Liver (tissue), 9 donors: ENCODE measurements around the gene PPCS. TPM values are rescaled to one million over a fixed set of nuclear protein-coding genes. Genes with fewer than 3 reads are reported as not detected.

Source experiments
- DNase-seq: peaks from one replicate; pipeline ENCODE4 v3.0.0-alpha.2; 2017; ENCODE audit warnings: low spot score
- H3K27ac ChIP-seq, 2 donors: one replicate each; pipeline ENCODE4 v1.7.0; 2013; ENCODE audit warnings: inconsistent platforms in 2 of 2, low read length in 2 of 2, control low read depth in 1 of 2, low read depth in 1 of 2, mild to moderate bottlenecking in 1 of 2
- H3K27me3 ChIP-seq, 4 donors: one replicate each; pipeline versions ENCODE4 v1.6.1 to v1.7.0; 2013; ENCODE audit warnings: low read length in 3 of 4, inconsistent platforms in 1 of 4, mild to moderate bottlenecking in 1 of 4, moderate library complexity in 1 of 4; ENCODE audit not compliant: control insufficient read depth in 4 of 4, insufficient read depth in 4 of 4
- H3K36me3 ChIP-seq, 4 donors: one replicate each; pipeline versions ENCODE4 v1.6.1 to v1.7.0; 2013; ENCODE audit warnings: low read length in 3 of 4, mild to moderate bottlenecking in 3 of 4, low read depth in 1 of 4, moderate library complexity in 1 of 4; ENCODE audit not compliant: control insufficient read depth in 4 of 4, insufficient read depth in 3 of 4
- H3K4me1 ChIP-seq, 4 donors: one replicate each; pipeline versions ENCODE4 v1.6.1 to v1.7.0; 2013; ENCODE audit warnings: low read length in 3 of 4, mild to moderate bottlenecking in 3 of 4, moderate library complexity in 1 of 4; ENCODE audit not compliant: control insufficient read depth in 4 of 4, insufficient read depth in 4 of 4
- H3K4me3 ChIP-seq, 3 donors: one replicate each; pipeline versions ENCODE4 v1.6.1 to v1.7.0; 2013; ENCODE audit warnings: low read length in 3 of 3, control low read depth in 1 of 3, low read depth in 1 of 3, mild to moderate bottlenecking in 1 of 3
- H3K9ac ChIP-seq, 2 donors: one replicate each; pipeline ENCODE4 v1.7.0; 2013; ENCODE audit warnings: low read length in 2 of 2, mild to moderate bottlenecking in 2 of 2, moderate library complexity in 2 of 2, control low read depth in 1 of 2, low read depth in 1 of 2
- H3K9me3 ChIP-seq, 4 donors: one replicate each; pipeline versions ENCODE4 v1.6.1 to v1.7.0; 2013; ENCODE audit warnings: low read length in 3 of 4; ENCODE audit not compliant: control insufficient read depth in 4 of 4
- FOXA1 ChIP-seq: IDR thresholded peaks from 2 replicates; pipeline ENCODE4 v1.6.1; 2016; ENCODE audit warnings: antibody characterized with exemption
- FOXA2 ChIP-seq: IDR thresholded peaks from 2 replicates; pipeline ENCODE4 v1.6.1; 2016; ENCODE audit warnings: antibody characterized with exemption
- GABPA ChIP-seq, 2 donors: IDR thresholded peaks in 1 of 2; conservative IDR thresholded peaks in 1 of 2; 2 replicates each; pipeline ENCODE4 v1.6.1; 2016; ENCODE audit warnings: antibody characterized with exemption in 2 of 2, mild to moderate bottlenecking in 1 of 2, moderate library complexity in 1 of 2
- HNF4A ChIP-seq, 2 donors: conservative IDR thresholded peaks; 2 replicates each; pipeline ENCODE4 v1.6.1; 2016; ENCODE audit warnings: antibody characterized with exemption in 2 of 2, mild to moderate bottlenecking in 2 of 2
- HNF4G ChIP-seq: IDR thresholded peaks from 2 replicates; pipeline ENCODE4 v1.6.1; 2016; ENCODE audit warnings: antibody characterized with exemption
- JUND ChIP-seq, 2 donors: IDR thresholded peaks; 2 replicates each; pipeline ENCODE4 v1.6.1; 2016; ENCODE audit warnings: antibody characterized with exemption in 2 of 2
- NR2F2 ChIP-seq: IDR thresholded peaks from 2 replicates; pipeline ENCODE4 v1.6.1; 2016; ENCODE audit warnings: antibody characterized with exemption
- RAD21 ChIP-seq, 2 donors: IDR thresholded peaks; 2 replicates each; pipeline ENCODE4 v1.6.1; 2016; ENCODE audit warnings: antibody characterized with exemption in 2 of 2, mild to moderate bottlenecking in 2 of 2
- SP1 ChIP-seq: IDR thresholded peaks from 2 replicates; pipeline ENCODE4 v1.6.1; 2018; ENCODE audit warnings: antibody characterized with exemption, mild to moderate bottlenecking
- TAF1 ChIP-seq: conservative IDR thresholded peaks from 2 replicates; pipeline ENCODE4 v1.6.1; 2016; ENCODE audit warnings: antibody characterized with exemption, mild to moderate bottlenecking
- YY1 ChIP-seq: IDR thresholded peaks from 2 replicates; pipeline ENCODE4 v1.6.1; 2016; ENCODE audit warnings: antibody characterized with exemption, mild to moderate bottlenecking
- WGBS: extraction: QIAGEN DNeasy Blood & Tissue Kit; methylation state at CpG from one replicate; pipeline ENCODE4 v1.1.7; 2013; 5-methylcytosine and 5-hydroxymethylcytosine counted together
- polyA plus RNA-seq, 2 donors: library from polyadenylated mRNA; stranded (reverse) in 1 of 2; unstranded in 1 of 2; fragments of 200-250 nt in 1 of 2; fragments of >200 nt in 1 of 2; fragmentation: Nextera tagmentation in 1 of 2; extraction: Ambion mirVana in 1 of 2; gene quantifications; one replicate each; pipeline versions ENCODE4 v1.2.1 to v1.2.3, GENCODE V29; 2013 to 2015
- total RNA-seq, 2 donors: library from RNA; depleted of rRNA; stranded (reverse); fragments of >200 nt; gene quantifications; one replicate each; pipeline ENCODE4 v1.2.3, GENCODE V29; 2014
- TF ChIP-seq, protein P1 (sequence below): IDR thresholded peaks from 2 replicates; pipeline ENCODE4 v1.6.1; 2016; ENCODE audit warnings: antibody characterized with exemption
- TF ChIP-seq, protein P2 (sequence below): fragments of 150-350 bp; IDR thresholded peaks from 2 replicates; pipeline ENCODE4 v1.5.1; 2017; ENCODE audit warnings: improper control_type of control experiment, low read depth, low read length; ENCODE audit not compliant: missing input control
- TF ChIP-seq, protein P3 (sequence below): IDR thresholded peaks from 2 replicates; pipeline ENCODE4 v1.6.1; 2016; ENCODE audit warnings: antibody characterized with exemption, mild to moderate bottlenecking
- TF ChIP-seq, protein P4 (sequence below): IDR thresholded peaks from 2 replicates; pipeline ENCODE4 v1.6.1; 2016; ENCODE audit warnings: antibody characterized with exemption
- donor health status: healthy.
- donor health status: healthy.
- donor health status: healthy.
- donor health status: healthy.
- donor health status: healthy.

Gene PPCS
- total and polyA plus RNA-seq, 4 donors: 22.2 to 65.4 (median 36.0) TPM

DNA sequence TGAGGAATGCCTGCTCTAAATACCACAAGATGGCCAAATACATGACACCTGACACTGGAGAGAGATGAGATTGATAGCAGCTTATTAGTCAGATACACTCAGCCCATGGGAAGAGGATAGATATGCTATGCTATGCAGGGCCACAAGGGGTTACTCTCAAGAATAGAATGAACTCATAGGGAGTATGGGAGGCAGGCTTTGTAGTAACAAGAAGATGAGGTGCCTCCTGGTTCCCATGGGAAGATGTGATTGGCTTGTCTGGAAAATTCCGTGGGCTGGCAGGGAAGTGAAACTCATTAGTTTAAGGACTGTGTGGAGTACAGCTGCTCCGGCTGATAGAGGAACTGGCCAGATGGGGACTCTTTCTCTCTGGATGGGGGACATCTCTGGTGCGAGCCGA, 23.3 kb downstream of the PPCS start:
- Histone ChIP-seq H3K36me3 (peaks cover 0 to 7% (median 0%) of the 10 kb centered on the region in 4 donors), H3K27me3 (no peaks in the 10 kb centered on the region), H3K4me1 (no peaks in the 10 kb centered on the region), H3K4me3 (no peak overlapping the region), H3K9ac (no peak overlapping the region), H3K9me3 (no peaks in the 10 kb centered on the region), H3K27ac (no peak overlapping the region)
- DNase-seq: no peak
- WGBS: 68% methylated on average over 4 of the region's 4 CpGs
- TF ChIP-seq TAF1: no peak
- TF ChIP-seq YY1: no peak
- TF ChIP-seq FOXA1: no peak
- TF ChIP-seq, protein P1, sequence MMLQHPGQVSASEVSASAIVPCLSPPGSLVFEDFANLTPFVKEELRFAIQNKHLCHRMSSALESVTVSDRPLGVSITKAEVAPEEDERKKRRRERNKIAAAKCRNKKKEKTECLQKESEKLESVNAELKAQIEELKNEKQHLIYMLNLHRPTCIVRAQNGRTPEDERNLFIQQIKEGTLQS: no peak
- no peak for TF ChIP-seq JUND (IDR thresholded peaks at IDR 0.05)
- no peak for TF ChIP-seq HNF4G
- TF ChIP-seq, protein P2, sequence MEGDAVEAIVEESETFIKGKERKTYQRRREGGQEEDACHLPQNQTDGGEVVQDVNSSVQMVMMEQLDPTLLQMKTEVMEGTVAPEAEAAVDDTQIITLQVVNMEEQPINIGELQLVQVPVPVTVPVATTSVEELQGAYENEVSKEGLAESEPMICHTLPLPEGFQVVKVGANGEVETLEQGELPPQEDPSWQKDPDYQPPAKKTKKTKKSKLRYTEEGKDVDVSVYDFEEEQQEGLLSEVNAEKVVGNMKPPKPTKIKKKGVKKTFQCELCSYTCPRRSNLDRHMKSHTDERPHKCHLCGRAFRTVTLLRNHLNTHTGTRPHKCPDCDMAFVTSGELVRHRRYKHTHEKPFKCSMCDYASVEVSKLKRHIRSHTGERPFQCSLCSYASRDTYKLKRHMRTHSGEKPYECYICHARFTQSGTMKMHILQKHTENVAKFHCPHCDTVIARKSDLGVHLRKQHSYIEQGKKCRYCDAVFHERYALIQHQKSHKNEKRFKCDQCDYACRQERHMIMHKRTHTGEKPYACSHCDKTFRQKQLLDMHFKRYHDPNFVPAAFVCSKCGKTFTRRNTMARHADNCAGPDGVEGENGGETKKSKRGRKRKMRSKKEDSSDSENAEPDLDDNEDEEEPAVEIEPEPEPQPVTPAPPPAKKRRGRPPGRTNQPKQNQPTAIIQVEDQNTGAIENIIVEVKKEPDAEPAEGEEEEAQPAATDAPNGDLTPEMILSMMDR: no peak
- TF ChIP-seq SP1: no peak
- TF ChIP-seq NR2F2: no peak
- TF ChIP-seq, protein P3, sequence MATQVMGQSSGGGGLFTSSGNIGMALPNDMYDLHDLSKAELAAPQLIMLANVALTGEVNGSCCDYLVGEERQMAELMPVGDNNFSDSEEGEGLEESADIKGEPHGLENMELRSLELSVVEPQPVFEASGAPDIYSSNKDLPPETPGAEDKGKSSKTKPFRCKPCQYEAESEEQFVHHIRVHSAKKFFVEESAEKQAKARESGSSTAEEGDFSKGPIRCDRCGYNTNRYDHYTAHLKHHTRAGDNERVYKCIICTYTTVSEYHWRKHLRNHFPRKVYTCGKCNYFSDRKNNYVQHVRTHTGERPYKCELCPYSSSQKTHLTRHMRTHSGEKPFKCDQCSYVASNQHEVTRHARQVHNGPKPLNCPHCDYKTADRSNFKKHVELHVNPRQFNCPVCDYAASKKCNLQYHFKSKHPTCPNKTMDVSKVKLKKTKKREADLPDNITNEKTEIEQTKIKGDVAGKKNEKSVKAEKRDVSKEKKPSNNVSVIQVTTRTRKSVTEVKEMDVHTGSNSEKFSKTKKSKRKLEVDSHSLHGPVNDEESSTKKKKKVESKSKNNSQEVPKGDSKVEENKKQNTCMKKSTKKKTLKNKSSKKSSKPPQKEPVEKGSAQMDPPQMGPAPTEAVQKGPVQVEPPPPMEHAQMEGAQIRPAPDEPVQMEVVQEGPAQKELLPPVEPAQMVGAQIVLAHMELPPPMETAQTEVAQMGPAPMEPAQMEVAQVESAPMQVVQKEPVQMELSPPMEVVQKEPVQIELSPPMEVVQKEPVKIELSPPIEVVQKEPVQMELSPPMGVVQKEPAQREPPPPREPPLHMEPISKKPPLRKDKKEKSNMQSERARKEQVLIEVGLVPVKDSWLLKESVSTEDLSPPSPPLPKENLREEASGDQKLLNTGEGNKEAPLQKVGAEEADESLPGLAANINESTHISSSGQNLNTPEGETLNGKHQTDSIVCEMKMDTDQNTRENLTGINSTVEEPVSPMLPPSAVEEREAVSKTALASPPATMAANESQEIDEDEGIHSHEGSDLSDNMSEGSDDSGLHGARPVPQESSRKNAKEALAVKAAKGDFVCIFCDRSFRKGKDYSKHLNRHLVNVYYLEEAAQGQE: no peak
- TF ChIP-seq GABPA (IDR thresholded peaks at IDR 0.05 in 1 of 2, conservative IDR thresholded peaks at IDR 0.05 in 1 of 2): no peak
- TF ChIP-seq HNF4A (conservative IDR thresholded peaks at IDR 0.05): no peak
- no peak for TF ChIP-seq FOXA2
- TF ChIP-seq RAD21 (IDR thresholded peaks at IDR 0.05): no peak

DNA sequence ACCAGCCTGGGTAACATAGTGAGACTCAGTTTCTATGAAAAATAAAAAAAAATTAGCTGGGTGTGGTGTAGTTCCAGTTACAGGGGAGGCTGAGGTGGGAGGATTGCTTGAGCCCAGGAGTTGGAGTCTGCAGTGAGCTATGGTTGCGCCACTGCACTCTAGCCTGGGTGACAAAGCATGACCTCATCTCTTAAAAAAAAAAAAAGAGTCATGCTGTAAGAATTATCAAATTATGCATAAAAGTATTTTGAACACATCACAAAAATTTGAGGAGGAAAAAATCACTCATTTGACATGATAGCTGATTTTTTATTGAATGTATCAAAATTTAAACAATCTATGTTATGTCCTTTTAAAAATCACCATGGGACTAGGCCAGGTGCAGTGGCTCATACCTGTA, 24.6 kb downstream of the PPCS start:
- Histone ChIP-seq H3K9ac (no peak overlapping the region), H3K9me3 (no peaks in the 10 kb centered on the region), H3K36me3 (peaks cover 0 to 7% (median 0%) of the 10 kb centered on the region in 4 donors), H3K27me3 (no peaks in the 10 kb centered on the region), H3K4me1 (no peaks in the 10 kb centered on the region), H3K27ac (no peak overlapping the region), H3K4me3 (no peak overlapping the region)
- DNase-seq: no peak
- WGBS: 100% methylated on average over 1 of the region's 1 CpG
- TF ChIP-seq, protein P4, sequence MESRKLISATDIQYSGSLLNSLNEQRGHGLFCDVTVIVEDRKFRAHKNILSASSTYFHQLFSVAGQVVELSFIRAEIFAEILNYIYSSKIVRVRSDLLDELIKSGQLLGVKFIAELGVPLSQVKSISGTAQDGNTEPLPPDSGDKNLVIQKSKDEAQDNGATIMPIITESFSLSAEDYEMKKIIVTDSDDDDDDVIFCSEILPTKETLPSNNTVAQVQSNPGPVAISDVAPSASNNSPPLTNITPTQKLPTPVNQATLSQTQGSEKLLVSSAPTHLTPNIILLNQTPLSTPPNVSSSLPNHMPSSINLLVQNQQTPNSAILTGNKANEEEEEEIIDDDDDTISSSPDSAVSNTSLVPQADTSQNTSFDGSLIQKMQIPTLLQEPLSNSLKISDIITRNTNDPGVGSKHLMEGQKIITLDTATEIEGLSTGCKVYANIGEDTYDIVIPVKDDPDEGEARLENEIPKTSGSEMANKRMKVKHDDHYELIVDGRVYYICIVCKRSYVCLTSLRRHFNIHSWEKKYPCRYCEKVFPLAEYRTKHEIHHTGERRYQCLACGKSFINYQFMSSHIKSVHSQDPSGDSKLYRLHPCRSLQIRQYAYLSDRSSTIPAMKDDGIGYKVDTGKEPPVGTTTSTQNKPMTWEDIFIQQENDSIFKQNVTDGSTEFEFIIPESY: no peak
- TF ChIP-seq FOXA2 (no peak), RAD21 (IDR thresholded peaks at IDR 0.05) (no peak), HNF4A (conservative IDR thresholded peaks at IDR 0.05) (no peak), SP1 (no peak), JUND (IDR thresholded peaks at IDR 0.05) (no peak), TAF1 (no peak), NR2F2 (no peak), GABPA (IDR thresholded peaks at IDR 0.05 in 1 of 2, conservative IDR thresholded peaks at IDR 0.05 in 1 of 2) (no peak)
- TF ChIP-seq, protein P3: no peak
- TF ChIP-seq, protein P2: no peak
